Measurements from ENCODE around the gene SHMT2. TPM values are rescaled to one million over a fixed set of nuclear protein-coding genes. Genes with fewer than 3 reads are reported as not detected.

Gene SHMT2
- total and polyA plus RNA-seq, 2 of the 4 experiments (the other 2 are of a cell fraction), result 266 to 364 TPM

GRCh38 chr12:57210926-57211692, 18.4 kb upstream of the SHMT2 start:
- H3K79me1 ChIP-seq (ENCODE audit: low read depth in 1 of 2, low read length in 2 of 2), result 0 out of 4 replicates have a peak, but pooled peaks cover 0 to 5% of the 10 kb centered on the region in 2 experiments
- intact Hi-C loops (cut with micrococcal nuclease) (no loop called here), dilution Hi-C loops (cut with HindIII; ENCODE audit: low sequenced_read_pairs, unreplicated experiment) (no loop called here), in situ Hi-C loops (cut with MboI; ENCODE audit: low sequenced_read_pairs) (no loop called here)
- H3K23ac ChIP-seq (ENCODE audit: low read depth, low read length), result no peak overlapping the region
- DNase-seq, result no peak
- H3K4ac ChIP-seq (ENCODE audit: low read depth, low read length), result no peak overlapping the region
- no peak overlapping the region for H3K56ac ChIP-seq (ENCODE audit: extremely low read depth, insufficient read depth, low read length)
- no peak overlapping the region for H2AK5ac ChIP-seq (ENCODE audit: low read depth, low read length)
- 75% methylated on average over 11 of the region's 16 CpGs; no CpG with 5 or more reads in 1 of the 2 experiments for WGBS, 2 experiments (ENCODE audit: extremely low coverage in 2 of 2, insufficient read length in 1 of 2)
- H2BK20ac ChIP-seq (ENCODE audit: low read depth, low read length), result no peak overlapping the region
- H4K8ac ChIP-seq (ENCODE audit: low read depth in 2 of 2, low read length in 2 of 2), result no peak overlapping the region
- no peaks in the 10 kb centered on the region for H3K9me1 ChIP-seq (ENCODE audit: insufficient read depth, low read length)
- no peak overlapping the region for H2BK5ac ChIP-seq (ENCODE audit: low read depth, low read length, poor library complexity, severe bottlenecking)
- no peak for ATAC-seq (ENCODE audit: low read depth)
- CTCF ChIA-PET, result no interaction called here
- no peak overlapping the region for H3K4me2 ChIP-seq (ENCODE audit: low read depth, low read length)
- no peak overlapping the region for H2BK120ac ChIP-seq (ENCODE audit: low read depth, low read length)
- H3K14ac ChIP-seq (replicated peaks; ENCODE audit: low read depth, low read length), result no peak overlapping the region
- H3K4me1 ChIP-seq (ENCODE audit: control insufficient read depth, insufficient read depth, low read length), result peaks cover 2% of the 10 kb centered on the region; the same call in 1 of the 2 replicates
- no peak for TF ChIP-seq MXI1 (IDR thresholded peaks at IDR 0.05; ENCODE audit: borderline replicate concordance, low read depth, low read length)
- TF ChIP-seq, protein P1, sequence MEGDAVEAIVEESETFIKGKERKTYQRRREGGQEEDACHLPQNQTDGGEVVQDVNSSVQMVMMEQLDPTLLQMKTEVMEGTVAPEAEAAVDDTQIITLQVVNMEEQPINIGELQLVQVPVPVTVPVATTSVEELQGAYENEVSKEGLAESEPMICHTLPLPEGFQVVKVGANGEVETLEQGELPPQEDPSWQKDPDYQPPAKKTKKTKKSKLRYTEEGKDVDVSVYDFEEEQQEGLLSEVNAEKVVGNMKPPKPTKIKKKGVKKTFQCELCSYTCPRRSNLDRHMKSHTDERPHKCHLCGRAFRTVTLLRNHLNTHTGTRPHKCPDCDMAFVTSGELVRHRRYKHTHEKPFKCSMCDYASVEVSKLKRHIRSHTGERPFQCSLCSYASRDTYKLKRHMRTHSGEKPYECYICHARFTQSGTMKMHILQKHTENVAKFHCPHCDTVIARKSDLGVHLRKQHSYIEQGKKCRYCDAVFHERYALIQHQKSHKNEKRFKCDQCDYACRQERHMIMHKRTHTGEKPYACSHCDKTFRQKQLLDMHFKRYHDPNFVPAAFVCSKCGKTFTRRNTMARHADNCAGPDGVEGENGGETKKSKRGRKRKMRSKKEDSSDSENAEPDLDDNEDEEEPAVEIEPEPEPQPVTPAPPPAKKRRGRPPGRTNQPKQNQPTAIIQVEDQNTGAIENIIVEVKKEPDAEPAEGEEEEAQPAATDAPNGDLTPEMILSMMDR (conservative IDR thresholded peaks at IDR 0.05; ENCODE audit: low read depth, low read length), result no peak
- no peak for TF ChIP-seq MAFK (IDR thresholded peaks at IDR 0.05; ENCODE audit: low read depth, low read length)
- no peak for TF ChIP-seq POLR2A (IDR thresholded peaks at IDR 0.05; ENCODE audit: low read depth, low read length)
- TF ChIP-seq BHLHE40 (IDR thresholded peaks at IDR 0.05; ENCODE audit: low read depth, low read length), result no peak
- no peak for TF ChIP-seq CHD1 (IDR thresholded peaks at IDR 0.05; ENCODE audit: low read depth, low read length)
- TF ChIP-seq FOS (IDR thresholded peaks at IDR 0.05; ENCODE audit: low read depth, low read length), result no peak
- H3K18ac ChIP-seq (ENCODE audit: low read depth, low read length), result no peak overlapping the region
- H3K36me3 ChIP-seq (ENCODE audit: control insufficient read depth, insufficient read depth, low read length), result peaks cover 73% of the 10 kb centered on the region
- H3K4me3 ChIP-seq (ENCODE audit: insufficient read depth, low read depth, low read length), result no peak overlapping the region
- POLR2A ChIA-PET (ENCODE audit: unreplicated experiment), result no interaction called here
- H3K27ac ChIP-seq (ENCODE audit: insufficient read depth, low read length), result no peak overlapping the region
- H4K20me1 ChIP-seq (ENCODE audit: insufficient read depth, low read length), result peaks cover 52% of the 10 kb centered on the region
- BruUV-seq (replicated peaks), result no TSS peak
- no peak overlapping the region for H4K91ac ChIP-seq (ENCODE audit: insufficient read depth, low read depth, low read length)
- H2AK9ac ChIP-seq (replicated peaks; ENCODE audit: low read depth, low read length, poor library complexity), result peak overlapping the region; percentile 72
- H3K9ac ChIP-seq (ENCODE audit: low read depth, low read length), result no peak overlapping the region
- H3K27me3 ChIP-seq (ENCODE audit: control insufficient read depth, insufficient read depth, low read length), result peaks cover 16% of the 10 kb centered on the region; the same call in 1 of the 2 replicates
- H2BK15ac ChIP-seq (ENCODE audit: low read depth, low read length), result no peak overlapping the region
- no peak overlapping the region for H4K5ac ChIP-seq (ENCODE audit: low read depth, low read length)
- no peaks in the 10 kb centered on the region for H3K9me3 ChIP-seq (ENCODE audit: control insufficient read depth, insufficient read depth, low read length)
- H2AFZ ChIP-seq (replicated peaks; ENCODE audit: low read length, poor library complexity), result no peak overlapping the region

Data from IMR-90 (cell line).